AG10803 (cell line): Measurements from ENCODE around the gene SRCIN1.

ENCODE experiments used
- DNase-seq: peaks from one replicate; pipeline ENCODE4 v3.0.0; 2010; ENCODE audit warnings: low read depth
- H3K4me3 ChIP-seq: 2 replicates; pipeline ENCODE4 v1.5.1; 2011; ENCODE audit warnings: mild to moderate bottlenecking, low read length, control low read depth
- CTCF ChIP-seq: conservative IDR thresholded peaks from 2 replicates; pipeline ENCODE4 v1.5.1; 2011; ENCODE audit warnings: mild to moderate bottlenecking, low read length, control low read depth, inconsistent platforms

The SRCIN1 gene

GRCh38 chr17:38588788-38589174, 17.0 kb downstream of the SRCIN1 start:
- TF ChIP-seq CTCF = no peak
- H3K4me3 ChIP-seq = no peak overlapping the region
- no peak for DNase-seq

GRCh38 chr17:38587947-38588787, 17.6 kb downstream of the SRCIN1 start:
- DNase-seq = no peak
- TF ChIP-seq CTCF = no peak
- H3K4me3 ChIP-seq = no peak overlapping the region

GRCh38 chr17:38587203-38587602, 18.5 kb downstream of the SRCIN1 start:
- TF ChIP-seq CTCF = no peak
- H3K4me3 ChIP-seq = no peak overlapping the region
- DNase-seq = no peak

GRCh38 chr17:38586788-38587187, 19.0 kb downstream of the SRCIN1 start:
- no peak for DNase-seq
- H3K4me3 ChIP-seq = no peak overlapping the region
- no peak for TF ChIP-seq CTCF

GRCh38 chr17:38585918-38586529, 19.7 kb downstream of the SRCIN1 start:
- DNase-seq = no peak
- TF ChIP-seq CTCF = no peak
- H3K4me3 ChIP-seq = no peak overlapping the region

GRCh38 chr17:38585056-38585917, 20.5 kb downstream of the SRCIN1 start:
- H3K4me3 ChIP-seq = no peak overlapping the region
- TF ChIP-seq CTCF = no peak
- no peak for DNase-seq
